K562 (cell line): Measurements from ENCODE around the gene MARCHF9. TPM values are rescaled to one million over a fixed set of nuclear protein-coding genes. Genes with fewer than 3 reads are reported as not detected.

ENCODE experiments used
- E2F3 ChIP-seq: fragments of 250-450 bp; sonication (Bioruptor Pico); IDR thresholded peaks from 2 replicates; pipeline ENCODE4 v1.4.0; 2020; ENCODE audit warnings: mild to moderate bottlenecking
- FOXK1 ChIP-seq: sonication (generic); formaldehyde crosslinking; IDR thresholded peaks from 2 replicates; pipeline ENCODE4 v1.8.0; 2022; ENCODE audit warnings: missing genetic modification reagents, mild to moderate bottlenecking, borderline replicate concordance
- GTF2E2 ChIP-seq: fragments of 200-800 bp; sonication (Bioruptor generic); IDR thresholded peaks from 2 replicates; pipeline ENCODE4 v1.6.1; 2016; ENCODE audit warnings: missing genetic modification characterization, missing compliant biosample characterization
- HDGF ChIP-seq: fragments of 450-650 bp; IDR thresholded peaks from 2 replicates; pipeline ENCODE4 v1.6.1; 2016
- HINFP ChIP-seq: fragments of 450-650 bp; conservative IDR thresholded peaks from 2 replicates; pipeline ENCODE4 v1.6.1; 2016; ENCODE audit warnings: missing genetic modification characterization, low read depth, mild to moderate bottlenecking, control low read depth, missing compliant biosample characterization
- IFI16 ChIP-seq: fragments of 250-450 bp; sonication (Bioruptor Pico); IDR thresholded peaks from 2 replicates; pipeline ENCODE4 v2.1.2; 2022; ENCODE audit warnings: mild to moderate bottlenecking, inconsistent platforms
- ILF3 ChIP-seq: fragments of 450-650 bp; IDR thresholded peaks from 2 replicates; pipeline ENCODE4 v1.6.1; 2018; ENCODE audit warnings: antibody characterized with exemption, mild to moderate bottlenecking, moderate library complexity, borderline replicate concordance
- KAT2B ChIP-seq: IDR thresholded peaks from one replicate; pipeline ENCODE4 v1.6.1; 2012; ENCODE audit warnings: low read depth, mild to moderate bottlenecking, control low read depth, inconsistent platforms, low read length, moderate library complexity
- PBX2 ChIP-seq, 2 experiments: IDR thresholded peaks in 1 of 2; conservative IDR thresholded peaks in 1 of 2; 2 replicates each; pipeline ENCODE4 v1.6.1; 2016; ENCODE audit warnings: low read depth in 2 of 2, mild to moderate bottlenecking in 1 of 2, missing compliant biosample characterization in 1 of 2, missing genetic modification characterization in 1 of 2, moderate library complexity in 1 of 2
- POLR3A ChIP-seq: IDR thresholded peaks from 2 replicates; pipeline ENCODE4 v1.6.1; 2011; ENCODE audit warnings: borderline replicate concordance, mild to moderate bottlenecking, moderate library complexity; ENCODE audit not compliant: insufficient read length, insufficient read depth; ENCODE audit errors: extremely low read depth
- RCOR1 ChIP-seq, 2 experiments: IDR thresholded peaks; 2 replicates each; pipeline ENCODE4 v1.6.1; 2012; ENCODE audit warnings: low read depth in 2 of 2, low read length in 2 of 2, borderline replicate concordance in 1 of 2, improper control_type of control experiment in 1 of 2
- RFX7 ChIP-seq: fragments of 250-450 bp; sonication (Bioruptor Pico); IDR thresholded peaks from 2 replicates; pipeline ENCODE4 v1.5.1; 2021; ENCODE audit warnings: mild to moderate bottlenecking
- SAFB ChIP-seq: fragments of 200-400 bp; formaldehyde crosslinking; IDR thresholded peaks from 2 replicates; pipeline ENCODE4 v1.6.1; 2017; ENCODE audit warnings: low read depth, low read length, borderline replicate concordance
- SLC30A9 ChIP-seq: fragments of 250-450 bp; sonication (Bioruptor Pico); IDR thresholded peaks from 2 replicates; pipeline ENCODE4 v1.8.0; 2022; ENCODE audit warnings: mild to moderate bottlenecking, moderate library complexity
- STAG1 ChIP-seq: sonication (generic); formaldehyde crosslinking; IDR thresholded peaks from 2 replicates; pipeline ENCODE4 v1.5.0; 2020; ENCODE audit warnings: missing genetic modification reagents, borderline replicate concordance
- ZFPM2 ChIP-seq: fragments of 250-450 bp; sonication (Bioruptor Pico); IDR thresholded peaks from 2 replicates; pipeline ENCODE4 v1.5.1; 2022; ENCODE audit warnings: mild to moderate bottlenecking
- polyA plus RNA-seq, 8 experiments: library from polyadenylated mRNA; depleted of rRNA in 4 of 8; stranded (reverse) in 5 of 8; unstranded in 3 of 8; fragments of >200 nt; fragmentation: Nextera tagmentation in 2 of 8; fragmentation: Illumina TruSeq in 1 of 8; extraction: Ambion mirVana in 2 of 8; extraction: Trizol in 1 of 8; gene quantifications; 2 replicates each; pipeline versions ENCODE4 v1.2.1 to v1.2.3, GENCODE V29; 2011 to 2014; ENCODE audit warnings: inconsistent platforms in 1 of 8, missing spikeins in 1 of 8
- total RNA-seq, 7 experiments: library from RNA; depleted of rRNA in 6 of 7; stranded (reverse); fragments of >200 nt in 6 of 7; fragmentation: Illumina TruSeq in 2 of 7; extraction: Trizol in 2 of 7; gene quantifications; 2 replicates each; pipeline versions ENCODE4 v1.2.1 to v1.2.3, GENCODE V29; 2011 to 2021; ENCODE audit warnings: low replicate concordance in 1 of 7
- TF ChIP-seq, protein P1 (sequence below): IDR thresholded peaks from 2 replicates; pipeline ENCODE4 v1.6.1; 2016; ENCODE audit warnings: missing genetic modification characterization, missing compliant biosample characterization
- TF ChIP-seq, protein P2 (sequence below): sonication (generic); formaldehyde crosslinking; IDR thresholded peaks from 2 replicates; pipeline ENCODE4 v1.8.1; 2023; ENCODE audit warnings: mild to moderate bottlenecking, missing genetic modification reagents, moderate library complexity
- TF ChIP-seq, protein P3 (sequence below): fragments of 450-650 bp; IDR thresholded peaks from 2 replicates; pipeline ENCODE4 v1.6.1; 2016; ENCODE audit warnings: low read depth, mild to moderate bottlenecking, moderate library complexity

MARCHF9 gene
- total and polyA plus RNA-seq, 9 of the 15 experiments (the other 6 are each of a cell fraction or from before 2014, with no cell fraction given), result 0.80 to 12.4 (median 6.2) TPM

DNA sequence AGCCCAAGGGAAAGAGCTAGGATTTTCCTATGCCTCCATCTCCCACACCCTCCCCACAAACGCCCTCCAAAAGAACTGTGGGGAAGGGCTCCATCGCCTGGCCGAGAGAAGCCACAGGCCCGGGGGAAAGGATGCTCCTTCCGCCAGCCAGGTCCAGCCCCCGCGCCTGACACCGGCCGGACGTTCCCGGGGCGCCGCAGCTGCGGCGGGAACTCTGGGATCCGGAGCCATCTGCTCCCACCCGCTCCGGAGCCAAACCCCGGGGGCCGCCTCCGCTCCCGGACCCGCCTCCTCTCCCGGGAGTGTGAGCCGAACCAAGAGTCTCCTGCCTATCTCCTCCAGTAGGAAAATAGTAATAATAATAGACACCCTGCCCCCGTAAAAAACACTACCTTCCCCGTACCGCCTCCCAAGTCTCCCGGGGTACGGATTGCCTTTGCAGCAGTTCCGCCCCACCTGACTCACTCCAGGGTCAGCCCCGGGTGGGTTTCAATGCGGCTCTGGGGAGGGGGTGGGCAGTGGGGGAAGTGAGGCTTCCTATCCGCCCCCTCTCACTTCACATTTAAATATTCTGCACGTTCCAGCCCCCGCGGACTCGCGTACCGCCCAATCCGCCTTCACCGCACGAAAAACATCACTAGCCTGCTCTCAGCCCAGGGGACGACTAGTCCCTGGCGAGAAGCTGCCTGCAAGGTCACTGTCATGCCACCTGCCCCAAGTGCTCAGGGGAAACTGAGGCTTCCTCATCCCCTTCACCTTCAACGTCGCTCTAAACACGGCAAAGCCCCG, 18.8 kb upstream of the MARCHF9 start (continued):
- TF ChIP-seq KAT2B (no peak), STAG1 (CRISPR knock-in tag) (peak; percentile 71; the same call in 1 of the 2 replicates), SLC30A9 (no peak), GTF2E2 (tag) (no peak), RCOR1 (IDR thresholded peaks at IDR 0.05; ENCODE audit: borderline replicate concordance in 1 of 2, low read depth in 2 of 2, low read length in 2 of 2) (peak in 1 of 2 experiments; percentile 94; a peak in 2 of 4 replicates), E2F3 (CRISPR knock-in tag) (0 out of 2 replicates have a peak, but pooled peaks have one; percentile 75), RFX7 (CRISPR knock-in tag) (no peak), FOXK1 (CRISPR knock-in tag) (no peak), ZFPM2 (CRISPR knock-in tag) (no peak), HINFP (tag) (no peak), POLR3A (no peak), IFI16 (CRISPR knock-in tag) (no peak), PBX2 (CRISPR knock-in tag; IDR thresholded peaks at IDR 0.05; ENCODE audit: low read depth) (no peak), PBX2 (tag; conservative IDR thresholded peaks at IDR 0.05; ENCODE audit: low read depth) (no peak), ILF3 (no peak), HDGF (no peak), SAFB (no peak)
- TF ChIP-seq, protein P1, sequence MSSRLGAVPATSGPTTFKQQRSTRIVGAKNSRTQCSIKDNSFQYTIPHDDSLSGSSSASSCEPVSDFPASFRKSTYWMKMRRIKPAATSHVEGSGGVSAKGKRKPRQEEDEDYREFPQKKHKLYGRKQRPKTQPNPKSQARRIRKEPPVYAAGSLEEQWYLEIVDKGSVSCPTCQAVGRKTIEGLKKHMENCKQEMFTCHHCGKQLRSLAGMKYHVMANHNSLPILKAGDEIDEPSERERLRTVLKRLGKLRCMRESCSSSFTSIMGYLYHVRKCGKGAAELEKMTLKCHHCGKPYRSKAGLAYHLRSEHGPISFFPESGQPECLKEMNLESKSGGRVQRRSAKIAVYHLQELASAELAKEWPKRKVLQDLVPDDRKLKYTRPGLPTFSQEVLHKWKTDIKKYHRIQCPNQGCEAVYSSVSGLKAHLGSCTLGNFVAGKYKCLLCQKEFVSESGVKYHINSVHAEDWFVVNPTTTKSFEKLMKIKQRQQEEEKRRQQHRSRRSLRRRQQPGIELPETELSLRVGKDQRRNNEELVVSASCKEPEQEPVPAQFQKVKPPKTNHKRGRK (tag), result no peak
- TF ChIP-seq, protein P2, sequence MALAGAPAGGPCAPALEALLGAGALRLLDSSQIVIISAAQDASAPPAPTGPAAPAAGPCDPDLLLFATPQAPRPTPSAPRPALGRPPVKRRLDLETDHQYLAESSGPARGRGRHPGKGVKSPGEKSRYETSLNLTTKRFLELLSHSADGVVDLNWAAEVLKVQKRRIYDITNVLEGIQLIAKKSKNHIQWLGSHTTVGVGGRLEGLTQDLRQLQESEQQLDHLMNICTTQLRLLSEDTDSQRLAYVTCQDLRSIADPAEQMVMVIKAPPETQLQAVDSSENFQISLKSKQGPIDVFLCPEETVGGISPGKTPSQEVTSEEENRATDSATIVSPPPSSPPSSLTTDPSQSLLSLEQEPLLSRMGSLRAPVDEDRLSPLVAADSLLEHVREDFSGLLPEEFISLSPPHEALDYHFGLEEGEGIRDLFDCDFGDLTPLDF, result no peak
- TF ChIP-seq, protein P3, sequence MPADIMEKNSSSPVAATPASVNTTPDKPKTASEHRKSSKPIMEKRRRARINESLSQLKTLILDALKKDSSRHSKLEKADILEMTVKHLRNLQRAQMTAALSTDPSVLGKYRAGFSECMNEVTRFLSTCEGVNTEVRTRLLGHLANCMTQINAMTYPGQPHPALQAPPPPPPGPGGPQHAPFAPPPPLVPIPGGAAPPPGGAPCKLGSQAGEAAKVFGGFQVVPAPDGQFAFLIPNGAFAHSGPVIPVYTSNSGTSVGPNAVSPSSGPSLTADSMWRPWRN, result no peak
